ENCODE measurements around the gene THAP10. TPM values are rescaled to one million over a fixed set of nuclear protein-coding genes. Genes with fewer than 3 reads are reported as not detected.

THAP10 gene
- total RNA-seq, 4 donors from 2014 or later, result 0.46 to 2.3 (median 1.1) TPM

- no peak overlapping the region for H3K4me3 ChIP-seq
- no peaks in the 10 kb centered on the region for H3K27me3 ChIP-seq
- ATAC-seq, result no peak
- in situ Hi-C loops (cut with MboI; ENCODE audit: low sequenced_read_pairs in 4 of 4) (no loop called here), intact Hi-C loops (cut with DNase I; ENCODE audit: low total_unique reads) (no loop called here)
- TF ChIP-seq POLR2A (IDR thresholded peaks at IDR 0.05) (no peak), CTCF (IDR thresholded peaks at IDR 0.05 in 4 of 5, conservative IDR thresholded peaks at IDR 0.05 in 1 of 5) (no peak)
- DNase-seq, result no peak
- H3K27ac ChIP-seq, result no peak overlapping the region
- no peaks in the 10 kb centered on the region for H3K9me3 ChIP-seq
- no peaks in the 10 kb centered on the region for H3K36me3 ChIP-seq
- no peaks in the 10 kb centered on the region for H3K4me1 ChIP-seq
These were observed 28.9 kb upstream of the THAP10 start for GRCh38 chr15:70920981-70921696.

GRCh38 chr15:70917955-70918354 is 25.7 kb upstream of the THAP10 start:
- Histone ChIP-seq H3K4me3 (no peak overlapping the region), H3K27ac (no peak overlapping the region), H3K4me1 (no peaks in the 10 kb centered on the region), H3K9me3 (no peaks in the 10 kb centered on the region), H3K36me3 (no peaks in the 10 kb centered on the region), H3K27me3 (no peaks in the 10 kb centered on the region)
- ATAC-seq (no peak), DNase-seq (no peak)
- TF ChIP-seq POLR2A (IDR thresholded peaks at IDR 0.05), result no peak
- in situ Hi-C loops (cut with MboI; ENCODE audit: low sequenced_read_pairs in 4 of 4) (no loop called here), intact Hi-C loops (cut with DNase I; ENCODE audit: low total_unique reads) (no loop called here)

DNA sequence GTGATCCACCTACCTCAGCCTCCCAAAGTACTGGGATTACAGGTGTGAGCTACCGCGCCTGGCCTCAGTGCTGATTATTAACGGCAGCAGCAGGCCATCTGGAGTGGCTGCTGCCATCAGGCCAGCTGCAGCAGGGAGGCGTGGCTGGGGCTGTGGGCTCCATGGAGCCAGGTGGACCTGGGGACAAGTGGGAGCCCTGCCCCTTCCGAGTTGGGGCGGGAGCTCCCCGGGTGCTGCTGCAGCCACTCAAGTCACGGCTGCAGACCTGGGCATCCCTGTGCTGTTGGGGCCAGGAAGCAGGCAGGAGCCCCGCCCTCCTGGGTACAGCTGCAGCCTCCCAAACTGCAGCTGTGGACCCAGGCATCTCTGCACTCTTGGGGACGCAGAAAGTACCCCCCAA is 24.3 kb upstream of the THAP10 start:
- no peaks in the 10 kb centered on the region for H3K27me3 ChIP-seq
- H3K4me1 ChIP-seq, result no peaks in the 10 kb centered on the region
- no peak for DNase-seq
- H3K4me3 ChIP-seq, result no peak overlapping the region
- H3K27ac ChIP-seq, result no peak overlapping the region
- no peaks in the 10 kb centered on the region for H3K36me3 ChIP-seq
- H3K9me3 ChIP-seq, result no peaks in the 10 kb centered on the region
- ATAC-seq, result no peak
- TF ChIP-seq POLR2A (IDR thresholded peaks at IDR 0.05) (no peak), CTCF (IDR thresholded peaks at IDR 0.05 in 4 of 5, conservative IDR thresholded peaks at IDR 0.05 in 1 of 5) (no peak)
- in situ Hi-C loops (cut with MboI; ENCODE audit: low sequenced_read_pairs in 4 of 4), result no loop called here
- intact Hi-C loops (cut with DNase I; ENCODE audit: low total_unique reads), result no loop called here

DNA sequence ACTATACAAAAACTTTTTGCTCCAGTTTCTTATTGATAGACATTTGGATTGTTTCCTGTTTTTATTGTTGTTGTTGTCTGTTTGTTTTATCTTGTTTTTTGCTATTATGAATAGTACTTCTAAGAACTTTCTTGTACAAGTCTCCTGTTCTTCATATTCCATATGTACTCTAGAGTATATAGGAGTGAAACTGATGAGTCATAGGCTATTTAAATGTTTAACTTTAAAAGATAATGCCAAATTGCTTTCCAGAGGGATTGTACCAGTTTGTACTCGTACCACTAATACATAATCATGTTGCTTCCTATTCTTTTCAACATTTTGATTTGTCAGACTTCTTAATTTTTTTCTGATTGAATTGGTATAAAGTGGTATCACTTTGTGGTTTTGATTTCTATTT is 20.0 kb upstream of the THAP10 start:
- intact Hi-C loops (cut with DNase I; ENCODE audit: low total_unique reads) (no loop called here), in situ Hi-C loops (cut with MboI; ENCODE audit: low sequenced_read_pairs in 4 of 4) (no loop called here)
- H3K36me3 ChIP-seq, result peaks cover 0 to 7% of the 10 kb centered on the region in 2 donors
- no peak for TF ChIP-seq POLR2A (IDR thresholded peaks at IDR 0.05)
- no peak for TF ChIP-seq CTCF (IDR thresholded peaks at IDR 0.05 in 4 of 5, conservative IDR thresholded peaks at IDR 0.05 in 1 of 5)
- H3K4me1 ChIP-seq, result no peaks in the 10 kb centered on the region
- no peak overlapping the region for H3K4me3 ChIP-seq
- no peaks in the 10 kb centered on the region for H3K27me3 ChIP-seq
- H3K27ac ChIP-seq, result no peak overlapping the region
- ATAC-seq (no peak), DNase-seq (no peak)
- H3K9me3 ChIP-seq, result no peaks in the 10 kb centered on the region

DNA sequence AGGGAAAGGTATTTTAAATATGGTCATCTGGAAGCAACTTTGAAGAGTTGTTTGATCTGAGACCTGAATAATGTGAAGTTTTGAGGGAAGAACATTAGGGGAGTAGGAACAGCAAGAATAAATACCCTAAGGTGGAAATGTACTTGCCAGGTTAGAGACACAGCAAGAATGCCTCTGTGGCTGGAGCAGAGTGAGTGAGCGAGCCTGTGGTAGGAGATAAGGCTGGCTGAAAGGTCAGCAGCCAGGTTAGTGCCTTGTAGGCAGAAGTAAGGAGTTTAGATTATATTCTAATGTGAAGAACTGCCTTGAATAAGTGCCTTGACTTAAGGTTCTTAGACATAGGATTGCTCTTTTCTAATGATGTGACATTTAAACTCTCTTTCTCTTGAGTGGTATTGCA is 18.7 kb upstream of the THAP10 start:
- DNase-seq, result no peak
- no peak for ATAC-seq
- no peak for TF ChIP-seq CTCF (IDR thresholded peaks at IDR 0.05 in 4 of 5, conservative IDR thresholded peaks at IDR 0.05 in 1 of 5)
- no peak for TF ChIP-seq POLR2A (IDR thresholded peaks at IDR 0.05)

More for the DNA sequence above, 18.7 kb upstream of the THAP10 start:
- Histone ChIP-seq H3K9me3 (no peaks in the 10 kb centered on the region), H3K36me3 (peaks cover 0 to 7% of the 10 kb centered on the region in 2 donors), H3K4me3 (no peak overlapping the region), H3K27me3 (no peaks in the 10 kb centered on the region), H3K4me1 (no peaks in the 10 kb centered on the region), H3K27ac (no peak overlapping the region)
- in situ Hi-C loops (cut with MboI; ENCODE audit: low sequenced_read_pairs in 4 of 4) (no loop called here), intact Hi-C loops (cut with DNase I; ENCODE audit: low total_unique reads) (no loop called here)
